Panc1 (cell line): ENCODE results near the gene CHMP6. TPM values are rescaled to one million over a fixed set of nuclear protein-coding genes. Genes with fewer than 3 reads are reported as not detected.

Experiments used
- ATAC-seq: fragments of 200-7000 bp; cut with Tn5 transposase; 2 replicates; pipeline ENCODE4 v1.9.1; 2020; ENCODE audit warnings: mild to moderate bottlenecking, moderate library complexity
- BruUV-seq: library from RNA; stranded (reverse); fragments of 400-500 nt; replicated peaks from 2 replicates; lab custom pipeline; 2021; lab: Mats Ljungman, UMichigan
- CTCF ChIA-PET: fragments of 300-600 bp; sonication (Branson Sonifier 250); formaldehyde crosslinking; loops from one replicate; lab custom pipeline; 2022; ENCODE audit warnings: antibody characterized with exemption; lab: Charles Lee
- POLR2A ChIA-PET: fragments of 300-600 bp; sonication (Branson Sonifier 250); formaldehyde crosslinking; loops from one replicate; lab custom pipeline; 2022; ENCODE audit warnings: antibody characterized with exemption; lab: Charles Lee
- DNase-seq: peaks from one replicate; pipeline ENCODE4 v3.0.0-alpha.2; 2010; ENCODE audit warnings: low read depth, low spot score
- H3K27ac ChIP-seq: 2 replicates; pipeline ENCODE4 v1.5.1; 2011; ENCODE audit warnings: mild to moderate bottlenecking, low read length, inconsistent platforms
- H3K27me3 ChIP-seq: fragments of 200-500 bp; sonication (Bioruptor generic); 2 replicates; pipeline ENCODE4 v1.6.0; 2014; ENCODE audit warnings: low read length, inconsistent platforms; ENCODE audit not compliant: control insufficient read depth, insufficient read depth
- H3K36me3 ChIP-seq: fragments of 200-500 bp; sonication (Bioruptor generic); 2 replicates; pipeline ENCODE4 v1.5.1; 2014; ENCODE audit warnings: inconsistent platforms, mild to moderate bottlenecking, low read length, moderate library complexity; ENCODE audit not compliant: control insufficient read depth, insufficient read depth
- H3K4me1 ChIP-seq: 2 replicates; pipeline ENCODE4 v1.5.1; 2011; ENCODE audit warnings: inconsistent platforms, mild to moderate bottlenecking, low read length, moderate library complexity; ENCODE audit not compliant: control insufficient read depth, insufficient read depth
- H3K4me3 ChIP-seq, 2 experiments: 2 replicates each; pipeline ENCODE4 v1.5.1; 2011 to 2012; ENCODE audit warnings: low read depth in 2 of 2, low read length in 2 of 2, mild to moderate bottlenecking in 2 of 2, inconsistent platforms in 1 of 2, moderate library complexity in 1 of 2
- H3K9me3 ChIP-seq: fragments of 200-500 bp; sonication (Bioruptor generic); 2 replicates; pipeline ENCODE4 v1.5.1; 2014; ENCODE audit warnings: low read depth, mild to moderate bottlenecking, inconsistent platforms, low read length, moderate library complexity; ENCODE audit not compliant: control insufficient read depth, insufficient read depth
- CTCF ChIP-seq: fragments of 450-650 bp; IDR thresholded peaks from 2 replicates; pipeline ENCODE4 v1.5.1; 2017; ENCODE audit warnings: mild to moderate bottlenecking
- POLR2AphosphoS5 ChIP-seq: IDR thresholded peaks from 2 replicates; pipeline ENCODE4 v1.6.1; 2012; ENCODE audit warnings: mild to moderate bottlenecking, low read depth, low read length, moderate library complexity
- REST ChIP-seq, 2 experiments: IDR thresholded peaks; 2 replicates each; pipeline ENCODE4 v1.6.1; 2011 to 2012; ENCODE audit warnings: low read depth in 2 of 2, control low read depth in 1 of 2, low read length in 1 of 2, mild to moderate bottlenecking in 1 of 2, moderate library complexity in 1 of 2; ENCODE audit not compliant: insufficient read depth in 1 of 2
- SIN3A ChIP-seq: IDR thresholded peaks from 2 replicates; pipeline ENCODE4 v1.6.1; 2012; ENCODE audit warnings: low read depth, mild to moderate bottlenecking, low read length, moderate library complexity, borderline replicate concordance; ENCODE audit not compliant: insufficient read depth
- TCF7L2 ChIP-seq: IDR thresholded peaks from 2 replicates; pipeline ENCODE4 v1.6.1; 2011; ENCODE audit warnings: mild to moderate bottlenecking, low read depth, low read length, inconsistent platforms
- in situ Hi-C: cut with HindIII; loops from 2 replicates; pipeline ENCODE4 v1.10.0; 2016; ENCODE audit warnings: low sequenced_read_pairs, low pct_unique_long_range_greater_than_20kb
- intact Hi-C: fragments of 100-400 bp; cut with micrococcal nuclease; formaldehyde crosslinking; loops from one replicate; pipeline ENCODE4 v1.10.0; 2022; ENCODE audit not compliant: unreplicated experiment
- total RNA-seq: library from RNA; stranded (reverse); gene quantifications from one replicate; pipeline ENCODE4 v1.2.1, GENCODE V29; 2021; ENCODE audit not compliant: unreplicated experiment

Gene CHMP6
- total RNA-seq, 1 experiment from 2014 or later = 43.7 TPM

DNA sequence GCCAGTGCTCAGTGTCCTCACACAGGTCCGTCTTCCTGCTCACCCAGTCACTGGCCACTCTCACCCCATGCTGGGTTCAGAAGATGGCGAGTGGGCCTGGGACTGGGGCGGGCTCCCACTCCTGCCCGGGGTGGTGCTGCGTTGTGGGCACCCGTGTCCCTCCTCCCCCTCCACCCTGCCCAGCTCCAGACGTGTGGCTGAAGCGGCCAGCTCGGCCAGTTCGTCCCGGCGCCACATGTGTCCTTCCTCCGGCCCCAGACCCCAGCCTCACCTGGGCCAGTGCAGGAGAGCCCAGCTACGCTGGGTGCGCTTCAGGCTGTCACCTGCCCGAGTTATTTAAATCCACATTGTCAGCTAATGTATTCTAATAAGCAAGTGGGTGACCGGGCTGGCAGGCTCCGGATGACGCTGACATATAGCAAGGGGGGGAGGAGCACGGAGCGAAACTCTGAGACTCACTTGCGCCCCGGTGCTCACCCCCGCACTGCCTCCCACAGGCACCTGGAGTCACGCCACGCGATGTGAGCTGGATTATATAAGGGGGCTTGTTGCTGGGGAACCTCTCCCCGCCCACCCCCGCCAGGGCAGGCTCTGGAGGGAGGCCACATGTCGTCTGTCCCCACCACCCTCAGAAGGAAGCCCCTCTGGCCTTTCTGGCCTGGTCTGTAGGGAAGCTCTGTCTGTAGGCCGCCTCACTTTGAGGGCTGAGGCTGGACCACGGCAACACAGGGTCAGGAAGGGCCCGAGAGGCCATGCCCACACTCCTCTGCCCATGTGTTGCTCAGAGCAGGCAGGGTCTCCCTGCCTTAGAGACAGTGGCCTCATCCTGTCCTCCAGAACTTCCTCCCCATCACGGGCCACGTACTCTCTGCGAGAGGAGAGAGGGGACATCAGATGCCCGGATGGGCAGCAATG is 36.2 kb downstream of the CHMP6 start:
- no peaks in the 10 kb centered on the region for H3K36me3 ChIP-seq
- intact Hi-C loops = no loop called here
- H3K4me1 ChIP-seq = peaks cover 8% of the 10 kb centered on the region
- no peak overlapping the region for H3K27ac ChIP-seq
- in situ Hi-C loops = no loop called here
- ChIA-PET POLR2A (no interaction called here), CTCF (no interaction called here)
- no peak for ATAC-seq
- no peak overlapping the region for H3K4me3 ChIP-seq
- TF ChIP-seq CTCF = no peak
- no peak for TF ChIP-seq REST (IDR thresholded peaks at IDR 0.05; ENCODE audit: insufficient read depth in 1 of 2, low read depth in 2 of 2, low read length in 1 of 2)
- no TSS peak for BruUV-seq
- no peaks in the 10 kb centered on the region for H3K27me3 ChIP-seq
- H3K9me3 ChIP-seq = no peaks in the 10 kb centered on the region
- DNase-seq = no peak

GRCh38 chr17:81028506-81028858 is 36.8 kb downstream of the CHMP6 start:
- ChIA-PET POLR2A (no interaction called here), CTCF (no interaction called here)
- Histone ChIP-seq H3K27ac (no peak overlapping the region), H3K36me3 (no peaks in the 10 kb centered on the region), H3K27me3 (no peaks in the 10 kb centered on the region), H3K4me1 (peaks cover 4% of the 10 kb centered on the region; the same call in 1 of the 2 replicates), H3K9me3 (no peaks in the 10 kb centered on the region), H3K4me3 (no peak overlapping the region)
- TF ChIP-seq SIN3A = no peak
- no peak for TF ChIP-seq TCF7L2
- no peak for TF ChIP-seq REST (IDR thresholded peaks at IDR 0.05; ENCODE audit: insufficient read depth in 1 of 2, low read depth in 2 of 2, low read length in 1 of 2)
- no peak for TF ChIP-seq CTCF
- no peak for TF ChIP-seq POLR2AphosphoS5
- in situ Hi-C loops = no loop called here
- intact Hi-C loops = no loop called here
- ATAC-seq (no peak), DNase-seq (no peak)
- no TSS peak for BruUV-seq
